Ovary (tissue), 9 donors: ENCODE data around the gene CFAP97D1. TPM values are rescaled to one million over a fixed set of nuclear protein-coding genes. Genes with fewer than 3 reads are reported as not detected.

ENCODE experiments used
- DNase-seq, 5 donors: peaks; one replicate each; pipeline ENCODE4 v3.0.0-alpha.2; 2019 to 2020
- H3K27ac ChIP-seq, 2 donors: fragments of 200-600 bp; one replicate each; pipeline versions ENCODE4 v1.5.1 to v1.8.0; 2019 to 2022
- H3K27me3 ChIP-seq: fragments of 200-600 bp; one replicate; pipeline ENCODE4 v1.8.0; 2022
- H3K36me3 ChIP-seq: fragments of 200-600 bp; sonication (generic); one replicate; pipeline ENCODE4 v1.5.1; 2019
- H3K4me1 ChIP-seq: one replicate; pipeline ENCODE4 v1.8.1; 2013; ENCODE audit warnings: mild to moderate bottlenecking, moderate library complexity; ENCODE audit not compliant: insufficient read depth
- H3K4me3 ChIP-seq: fragments of 200-600 bp; sonication (generic); one replicate; pipeline ENCODE4 v1.5.1; 2017
- H3K9me3 ChIP-seq, 2 donors: fragments of 200-600 bp in 1 of 2; sonication (generic) in 1 of 2; one replicate each; pipeline versions ENCODE4 v1.5.1 to v1.8.1; 2013 to 2019; ENCODE audit warnings: mild to moderate bottlenecking in 1 of 2, moderate library complexity in 1 of 2
- CTCF ChIP-seq, 3 donors: fragments of 450-650 bp in 2 of 3; fragments of 200-600 bp in 1 of 3; IDR thresholded peaks; one replicate each; pipeline versions ENCODE4 v1.5.1 to v1.8.0; 2016 to 2022; ENCODE audit warnings: antibody characterized with exemption in 3 of 3, mild to moderate bottlenecking in 1 of 3
- EP300 ChIP-seq: sonication (generic); formaldehyde crosslinking; IDR thresholded peaks from one replicate; pipeline ENCODE4 v1.6.1; 2017; ENCODE audit warnings: antibody characterized with exemption
- POLR2A ChIP-seq: fragments of 450-650 bp; IDR thresholded peaks from one replicate; pipeline ENCODE4 v1.6.1; 2017; ENCODE audit warnings: antibody characterized with exemption, mild to moderate bottlenecking, moderate library complexity
- WGBS, 3 donors: extraction: QIAGEN DNeasy Blood & Tissue Kit in 1 of 3; methylation state at CpG; one replicate each; pipeline versions ENCODE4 v1.1.5 to v1.1.7; 2013 to 2017; 5-methylcytosine and 5-hydroxymethylcytosine counted together
- intact Hi-C, 4 donors: fragments of 100-400 bp; cut with DNase I; formaldehyde crosslinking; loops; one replicate each; pipeline versions ENCODE4 v1.11.0 to v1.15.1; 2022 to 2023
- polyA plus RNA-seq, 2 donors: library from polyadenylated mRNA; stranded (reverse); fragments of 200-250 nt in 1 of 2; fragments of 350-450 nt in 1 of 2; fragmentation: Illumina TruSeq in 1 of 2; extraction: RNeasy Lipid Tissue Mini Kit (QIAGEN cat#74804) in 1 of 2; gene quantifications; one replicate each; pipeline ENCODE4 v1.2.3, GENCODE V29; 2013 to 2014
- total RNA-seq, 7 donors: library from RNA; depleted of rRNA in 2 of 7; stranded (reverse); fragments of >200 nt in 2 of 7; fragmentation: NEBNext Ultra II Directional in 3 of 7; extraction: Animal tissue kit (Norgen Biotek cat#: 25700) in 3 of 7; gene quantifications; one replicate each; pipeline versions ENCODE4 v1.1.0 to v1.2.4, GENCODE V29; 2016 to 2023
- donor health status: DM: no; HTN: no; CAD: no; lungs with moderate emphysema.
- donor health status: DM: no; HTN: no; CAD: no.
- donor health status: Bipolar disorder and iron deficiency.
- donor health status: DM: yes; HTN: yes; CAD: no.
- donor health status: DM: no; HTN: no; CAD: no.
- donor health status: DM: yes; HTN: yes; CAD: no.

CFAP97D1 gene
- total and polyA plus RNA-seq, 9 donors, result 0.15 TPM; not detected in 8

DNA sequence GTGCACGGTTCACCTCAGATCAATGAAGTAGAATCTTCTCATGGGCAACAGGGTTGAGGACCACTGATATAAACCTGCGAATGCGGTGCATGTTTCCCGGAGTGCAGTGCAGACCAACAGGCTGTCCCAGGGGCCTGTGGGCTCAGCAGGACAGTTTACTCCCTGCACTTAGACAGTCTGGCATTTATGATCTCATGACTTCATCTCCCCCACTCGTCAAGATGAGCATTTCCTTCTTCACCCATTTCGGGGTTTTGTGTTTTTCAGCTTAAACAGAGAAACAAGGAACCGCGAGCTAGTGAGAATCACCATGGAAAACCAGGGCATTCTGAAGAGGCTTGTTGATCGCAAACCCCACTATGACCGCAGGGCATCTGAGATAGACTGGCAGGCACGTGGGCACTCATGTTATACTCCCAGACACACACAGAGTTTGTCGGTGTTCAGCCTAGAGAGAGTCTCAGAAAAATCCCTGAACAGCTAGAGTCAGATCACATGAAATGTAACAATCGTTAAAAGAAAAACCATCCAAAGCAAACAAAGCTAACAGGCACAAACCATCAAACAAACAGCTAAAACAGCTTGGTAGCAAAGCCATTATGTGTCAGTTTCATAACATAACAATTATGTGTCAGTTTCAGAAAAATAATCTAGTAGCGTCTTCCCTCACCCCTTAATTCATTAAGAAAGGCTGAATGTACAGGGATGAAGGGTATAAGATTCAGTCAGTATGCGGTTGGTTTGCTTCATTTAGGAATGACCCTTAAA is 2.9 kb downstream of the CFAP97D1 start:
- TF ChIP-seq CTCF (IDR thresholded peaks at IDR 0.05) (no peak), POLR2A (no peak), EP300 (no peak)
- Histone ChIP-seq H3K27ac (no peak overlapping the region), H3K9me3 (no peaks in the 10 kb centered on the region), H3K36me3 (no peaks in the 10 kb centered on the region), H3K4me3 (no peak overlapping the region), H3K27me3 (no peaks in the 10 kb centered on the region), H3K4me1 (peaks cover 4% of the 10 kb centered on the region)
- 73 to 78% (median 75%) methylated on average over 15 of the region's 15 CpGs for WGBS, 3 donors
- intact Hi-C loops, result no loop called here
- DNase-seq, result no peak

DNA sequence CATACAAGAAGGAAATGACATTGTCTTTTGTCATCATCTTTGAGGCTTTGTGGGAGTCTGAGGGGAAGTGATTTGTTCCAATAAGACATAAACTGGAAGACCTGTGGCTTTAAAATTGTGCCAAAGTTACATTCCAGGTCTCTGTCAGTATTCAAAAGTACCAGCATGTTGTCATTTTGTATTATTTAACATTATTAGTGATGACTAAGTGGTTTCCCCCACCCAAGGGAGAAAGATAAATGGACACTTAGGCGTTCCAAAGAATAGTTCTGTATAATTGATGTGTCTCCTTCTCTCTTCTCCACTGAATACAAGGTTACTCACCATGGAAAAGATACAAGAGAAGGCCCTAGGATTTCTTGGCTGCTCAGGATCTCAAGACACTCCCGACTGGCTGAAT is 3.8 kb downstream of the CFAP97D1 start:
- intact Hi-C loops, result no loop called here
- no peak overlapping the region for H3K27ac ChIP-seq

DNA sequence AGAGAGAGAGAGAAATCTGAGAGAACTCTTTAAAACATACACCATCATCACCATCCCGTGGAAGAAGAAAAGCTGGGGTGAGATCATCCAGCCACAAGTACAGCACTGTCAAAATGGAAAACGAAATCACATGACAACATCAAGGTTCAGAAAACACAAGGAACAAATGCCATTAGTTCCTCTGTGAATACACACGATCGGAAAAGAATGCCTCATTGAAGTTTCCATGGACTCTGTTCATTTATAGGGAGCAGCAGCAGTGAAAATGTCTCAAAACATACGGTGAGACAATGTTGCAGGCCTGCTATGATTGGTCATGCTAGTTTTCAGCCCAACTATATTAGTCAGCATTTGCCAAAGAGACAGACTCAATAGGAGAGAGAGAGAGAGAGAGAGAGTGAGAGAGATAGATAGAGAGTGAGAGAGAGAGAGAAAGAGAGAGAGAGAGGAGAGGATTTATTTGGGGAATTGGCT is 4.4 kb downstream of the CFAP97D1 start:
- DNase-seq, result no peak
- no peak overlapping the region for H3K4me3 ChIP-seq
- no peak overlapping the region for H3K27ac ChIP-seq
- H3K36me3 ChIP-seq, result no peaks in the 10 kb centered on the region
- TF ChIP-seq CTCF (IDR thresholded peaks at IDR 0.05), result no peak
- no peak for TF ChIP-seq EP300
- no peak for TF ChIP-seq POLR2A
- H3K27me3 ChIP-seq, result no peaks in the 10 kb centered on the region
- no peaks in the 10 kb centered on the region for H3K4me1 ChIP-seq
- no peaks in the 10 kb centered on the region for H3K9me3 ChIP-seq
- 71 to 72% (median 72%) methylated on average over 5 of the region's 5 CpGs for WGBS, 3 donors
- intact Hi-C loops, result no loop called here

More for the DNA sequence above, 3.8 kb downstream of the CFAP97D1 start:
- WGBS, 3 donors, result 56 to 68% (median 58%) methylated on average over 2 of the region's 2 CpGs
- peaks cover 4% of the 10 kb centered on the region for H3K4me1 ChIP-seq
- no peaks in the 10 kb centered on the region for H3K27me3 ChIP-seq
- no peak overlapping the region for H3K4me3 ChIP-seq
- no peak for DNase-seq
- no peaks in the 10 kb centered on the region for H3K9me3 ChIP-seq
- no peaks in the 10 kb centered on the region for H3K36me3 ChIP-seq
- TF ChIP-seq POLR2A (no peak), CTCF (IDR thresholded peaks at IDR 0.05) (no peak), EP300 (no peak)

DNA sequence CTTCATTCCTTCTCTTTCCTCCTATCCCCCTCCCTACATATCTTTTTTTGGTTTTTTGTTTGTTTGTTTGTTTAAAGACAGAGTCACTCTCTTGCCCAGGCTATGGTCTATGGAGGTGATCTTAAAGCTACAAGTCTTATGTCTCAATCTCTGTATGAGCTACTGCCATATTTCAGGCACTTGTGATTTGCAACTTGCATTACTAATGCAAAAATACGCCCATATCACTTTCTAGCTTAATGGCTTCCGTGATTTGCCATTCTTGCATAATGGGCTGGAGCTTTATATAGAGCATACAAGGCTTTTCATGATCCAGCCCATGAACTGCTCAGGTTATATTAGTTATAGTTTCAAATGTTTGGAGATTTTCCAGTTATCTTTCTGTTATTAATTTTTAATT is 7.5 kb downstream of the CFAP97D1 start:
- no peaks in the 10 kb centered on the region for H3K4me1 ChIP-seq
- no peaks in the 10 kb centered on the region for H3K27me3 ChIP-seq
- intact Hi-C loops, result no loop called here
- DNase-seq, result no peak
- no peaks in the 10 kb centered on the region for H3K9me3 ChIP-seq
- TF ChIP-seq EP300 (no peak), POLR2A (no peak), CTCF (IDR thresholded peaks at IDR 0.05) (no peak)
- H3K36me3 ChIP-seq, result no peaks in the 10 kb centered on the region
- WGBS, 3 donors, result 50 to 63% (median 58%) methylated on average over 2 of the region's 2 CpGs
- H3K4me3 ChIP-seq, result no peak overlapping the region
- no peak overlapping the region for H3K27ac ChIP-seq
